Activated CD4-positive, alpha-beta T cell treated with anti-CD3 and anti-CD28 coated beads, Interleukin-2, amount 10 ng/mL, durations not matched to agents 24 days and 14 days (primary cell): ENCODE measurements around the gene CLCN5. TPM values are rescaled to one million over a fixed set of nuclear protein-coding genes. Genes with fewer than 3 reads are reported as not detected.
A peak's percentile ranks its signal among the peaks of the same experiment; 100 is the strongest.

Source experiments
- DNase-seq: peaks from one replicate; pipeline ENCODE4 v3.0.0; 2022
- H3K27ac Mint-ChIP-seq: one replicate; pipeline ENCODE4 v1.8.0; 2022; ENCODE audit warnings: mild to moderate bottlenecking, mixed read lengths
- H3K27me3 Mint-ChIP-seq: one replicate; pipeline ENCODE4 v1.8.0; 2022; ENCODE audit warnings: mixed read lengths
- H3K36me3 Mint-ChIP-seq: one replicate; pipeline ENCODE4 v1.8.0; 2022; ENCODE audit warnings: low read depth, mild to moderate bottlenecking, mixed read lengths
- H3K4me1 Mint-ChIP-seq: one replicate; pipeline ENCODE4 v1.8.0; 2021; ENCODE audit warnings: mixed read lengths
- H3K4me3 Mint-ChIP-seq: one replicate; pipeline ENCODE4 v1.8.0; 2022; ENCODE audit warnings: mild to moderate bottlenecking, moderate library complexity, mixed read lengths
- H3K9me3 Mint-ChIP-seq: one replicate; pipeline ENCODE4 v1.8.0; 2021; ENCODE audit warnings: mixed read lengths
- intact Hi-C: fragments of 100-400 bp; cut with micrococcal nuclease; formaldehyde crosslinking; loops from one replicate; pipeline ENCODE4 v1.15.1; 2023
- total RNA-seq: library from RNA; stranded (reverse); gene quantifications from 2 replicates; pipeline ENCODE4 v1.2.3, GENCODE V29; 2022

The CLCN5 gene
- total RNA-seq, 1 donor from 2014 or later: 4.2 TPM

DNA sequence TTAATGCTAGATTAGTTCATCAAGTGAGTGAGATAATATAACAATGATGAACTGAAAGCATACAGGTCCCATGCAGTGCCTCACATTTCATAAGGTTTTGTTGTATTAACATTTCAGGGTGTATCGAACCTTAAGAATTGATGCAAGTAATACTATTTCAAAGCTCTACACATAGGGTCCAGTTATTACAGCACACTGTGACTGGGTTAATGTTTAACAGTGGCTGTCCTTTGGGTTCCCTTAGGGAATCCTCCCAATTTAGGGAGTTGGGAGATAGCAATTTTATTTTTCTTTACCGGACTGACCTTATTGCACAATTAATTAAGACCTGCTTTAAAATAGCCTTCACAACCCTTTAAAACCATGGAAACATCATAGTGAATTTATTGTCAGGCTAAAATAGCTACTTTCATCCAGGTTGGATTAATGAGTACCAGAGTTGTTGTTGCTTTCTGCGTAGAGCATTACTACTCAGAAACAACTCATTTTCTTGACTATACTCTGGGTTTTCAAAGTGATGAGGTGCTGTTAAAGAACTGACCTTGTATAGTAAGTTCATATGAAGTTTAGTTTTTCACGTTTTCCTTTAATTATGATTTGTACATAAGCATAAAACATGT lies 144.0 kb downstream of the CLCN5 start:
- H3K4me3 Mint-ChIP-seq: no peak overlapping the region
- DNase-seq: no peak
- no peak overlapping the region for H3K27ac Mint-ChIP-seq
- no peaks in the 10 kb centered on the region for H3K36me3 Mint-ChIP-seq
- no peaks in the 10 kb centered on the region for H3K4me1 Mint-ChIP-seq
- intact Hi-C loops: no loop called here
- H3K27me3 Mint-ChIP-seq: no peaks in the 10 kb centered on the region
- H3K9me3 Mint-ChIP-seq: no peaks in the 10 kb centered on the region

DNA sequence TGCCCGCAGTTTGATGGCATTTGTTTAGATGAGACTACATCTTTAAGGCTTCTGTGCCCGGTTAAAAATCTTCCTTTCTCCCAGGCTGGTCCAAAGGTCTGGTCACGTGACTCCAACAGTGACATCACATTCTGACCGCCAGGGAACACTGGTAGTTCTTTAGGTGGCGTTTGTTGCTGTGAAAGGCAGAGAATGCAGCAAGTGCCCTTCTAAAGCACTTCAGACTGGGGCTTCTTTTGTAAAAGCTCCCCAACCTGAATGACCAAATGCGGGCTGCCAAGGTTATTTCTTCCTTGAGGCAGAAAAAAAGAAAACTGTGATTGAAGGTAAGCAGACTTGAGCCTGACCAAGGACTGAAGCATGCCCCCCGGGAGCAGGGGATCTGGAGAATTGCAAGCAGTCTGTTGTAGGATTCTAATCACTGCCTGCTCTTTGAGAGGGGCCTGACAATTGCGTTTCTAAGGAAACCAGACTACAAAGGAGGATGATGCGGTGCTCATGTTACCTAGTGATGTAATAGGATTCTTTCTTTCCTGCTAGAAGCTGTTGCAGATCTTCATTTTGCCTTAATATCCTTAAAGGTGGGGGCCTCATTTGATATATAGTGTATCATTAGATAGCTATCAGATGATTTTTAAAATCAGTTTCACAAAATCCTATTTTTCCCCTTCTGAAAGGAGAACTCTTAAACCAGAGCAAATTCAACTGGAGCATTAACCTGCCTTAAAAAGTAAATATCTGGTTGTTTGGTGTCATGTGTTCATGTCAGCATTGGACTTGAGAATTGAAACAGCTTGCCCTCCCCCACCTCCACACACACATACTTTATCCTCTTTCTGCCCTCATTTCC lies 145.3 kb downstream of the CLCN5 start:
- H3K4me1 Mint-ChIP-seq: peaks cover 3% of the 10 kb centered on the region
- no peak overlapping the region for H3K27ac Mint-ChIP-seq
- H3K36me3 Mint-ChIP-seq: no peaks in the 10 kb centered on the region
- H3K9me3 Mint-ChIP-seq: no peaks in the 10 kb centered on the region
- no peak overlapping the region for H3K4me3 Mint-ChIP-seq
- intact Hi-C loops: no loop called here
- no peak for DNase-seq
- H3K27me3 Mint-ChIP-seq: no peaks in the 10 kb centered on the region

DNA sequence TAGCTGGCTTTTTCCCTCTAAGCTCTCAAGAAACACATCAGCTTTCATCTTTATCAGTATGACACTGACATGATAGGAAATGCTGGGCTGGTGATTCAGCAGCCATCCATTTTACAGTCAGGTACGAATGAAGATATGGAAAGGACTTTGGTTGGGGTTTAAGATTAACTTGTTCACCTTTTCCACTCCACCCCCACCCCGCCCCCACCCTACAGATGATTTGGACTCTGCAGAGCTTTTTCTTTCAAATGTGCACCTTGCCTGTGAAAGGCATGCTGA lies 145.8 kb downstream of the CLCN5 start:
- Mint-ChIP-seq H3K36me3 (no peaks in the 10 kb centered on the region), H3K27ac (no peak overlapping the region), H3K9me3 (no peaks in the 10 kb centered on the region)

DNA sequence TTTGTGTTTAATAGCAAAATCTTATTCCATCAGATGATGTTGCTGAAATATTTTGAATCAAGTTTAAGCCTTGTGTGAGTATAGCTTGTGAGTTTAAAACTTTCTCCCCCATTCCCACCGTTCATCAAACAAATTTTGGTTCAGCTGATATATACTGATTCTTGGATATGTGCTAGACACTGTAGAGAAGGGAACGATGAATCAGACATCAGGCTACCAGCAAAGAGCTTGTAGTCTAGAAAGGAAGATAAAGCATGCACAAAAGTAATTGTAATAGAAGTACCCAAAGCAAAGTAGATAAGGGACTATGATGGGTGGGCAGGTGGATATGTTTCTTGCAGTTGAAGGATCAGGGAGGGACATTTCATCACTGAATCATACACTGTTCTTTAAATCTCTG lies 146.5 kb downstream of the CLCN5 start:
- Mint-ChIP-seq H3K9me3 (no peaks in the 10 kb centered on the region), H3K4me3 (no peak overlapping the region), H3K36me3 (no peaks in the 10 kb centered on the region), H3K27ac (no peak overlapping the region), H3K27me3 (no peaks in the 10 kb centered on the region), H3K4me1 (peaks cover 3% of the 10 kb centered on the region)
- no peak for DNase-seq
- intact Hi-C loops: no loop called here

More for the DNA sequence above, 145.8 kb downstream of the CLCN5 start:
- no peak overlapping the region for H3K4me3 Mint-ChIP-seq
- DNase-seq: no peak
- intact Hi-C loops: no loop called here
- H3K27me3 Mint-ChIP-seq: no peaks in the 10 kb centered on the region
- H3K4me1 Mint-ChIP-seq: peaks cover 3% of the 10 kb centered on the region

DNA sequence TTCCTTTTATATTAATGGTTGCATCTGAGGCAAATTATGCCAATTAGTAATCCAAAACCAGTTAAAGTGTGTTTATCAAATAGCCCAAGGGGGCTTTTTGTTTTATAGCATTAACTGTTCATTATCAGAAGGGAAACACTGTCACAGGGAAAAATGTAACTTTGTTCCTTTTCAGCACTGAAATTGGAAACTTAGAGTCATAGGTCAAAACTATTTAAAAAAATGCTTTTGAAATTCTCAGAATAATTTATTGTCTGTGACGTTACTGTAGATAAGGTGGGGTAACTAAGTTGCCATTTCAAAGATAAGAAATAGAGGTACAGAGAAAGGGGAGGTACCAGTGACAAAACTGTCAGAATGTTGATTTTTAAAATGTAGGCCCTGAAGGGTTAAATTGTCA lies 149.1 kb downstream of the CLCN5 start:
- intact Hi-C loops: no loop called here
- no peak for DNase-seq
- H3K4me1 Mint-ChIP-seq: peaks cover 3% of the 10 kb centered on the region
- H3K27me3 Mint-ChIP-seq: no peaks in the 10 kb centered on the region
- no peaks in the 10 kb centered on the region for H3K9me3 Mint-ChIP-seq
- no peak overlapping the region for H3K4me3 Mint-ChIP-seq
- no peak overlapping the region for H3K27ac Mint-ChIP-seq
- no peaks in the 10 kb centered on the region for H3K36me3 Mint-ChIP-seq

DNA sequence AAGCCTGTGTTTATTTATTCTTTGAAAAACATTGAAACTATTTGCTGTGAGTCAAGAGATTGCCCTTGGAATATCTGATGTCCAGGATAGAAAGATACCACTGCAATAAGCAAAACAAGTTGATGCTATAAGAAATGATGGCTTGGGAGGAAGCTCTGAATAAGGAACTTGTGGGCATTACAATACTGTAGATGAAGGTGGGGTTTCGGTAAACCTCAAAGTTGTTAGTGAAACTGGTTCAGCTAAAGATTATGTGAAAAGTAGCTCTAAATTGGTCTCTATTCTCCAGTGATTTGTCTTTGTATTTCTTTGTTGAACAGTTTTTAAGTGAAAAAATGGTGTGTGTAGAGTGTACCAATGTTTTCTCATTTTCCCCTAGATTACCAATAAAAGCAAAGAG lies 149.7 kb downstream of the CLCN5 start:
- Mint-ChIP-seq H3K36me3 (no peaks in the 10 kb centered on the region), H3K27ac (no peak overlapping the region)
- DNase-seq: no peak

DNA sequence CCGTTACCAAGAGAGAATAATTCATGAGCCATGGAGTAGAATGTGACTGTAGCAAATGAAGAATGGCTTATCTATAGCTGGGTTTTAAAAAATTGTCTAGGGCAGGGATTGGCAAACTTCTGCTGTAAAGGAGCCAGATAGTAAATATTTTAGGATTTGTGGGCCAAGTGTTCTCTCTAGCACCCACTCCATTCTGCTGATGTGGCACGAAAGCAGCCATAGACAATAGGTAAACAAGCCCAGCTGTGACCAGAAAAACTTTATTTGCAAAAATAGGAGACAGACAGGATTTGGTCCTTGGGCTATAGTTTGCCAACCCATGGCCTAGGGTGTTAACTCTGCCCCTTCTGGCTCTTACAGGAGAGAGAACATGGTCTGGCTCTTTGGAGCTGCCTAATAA lies 151.2 kb downstream of the CLCN5 start:
- DNase-seq: no peak
- H3K4me3 Mint-ChIP-seq: no peak overlapping the region
- no peaks in the 10 kb centered on the region for H3K36me3 Mint-ChIP-seq
- intact Hi-C loops: no loop called here
- H3K27me3 Mint-ChIP-seq: no peaks in the 10 kb centered on the region
- peaks cover 3% of the 10 kb centered on the region for H3K4me1 Mint-ChIP-seq
- no peak overlapping the region for H3K27ac Mint-ChIP-seq
- no peaks in the 10 kb centered on the region for H3K9me3 Mint-ChIP-seq

More for the DNA sequence above, 149.7 kb downstream of the CLCN5 start:
- intact Hi-C loops: no loop called here
- Mint-ChIP-seq H3K4me1 (peaks cover 3% of the 10 kb centered on the region), H3K9me3 (no peaks in the 10 kb centered on the region), H3K27me3 (no peaks in the 10 kb centered on the region), H3K4me3 (no peak overlapping the region)

DNA sequence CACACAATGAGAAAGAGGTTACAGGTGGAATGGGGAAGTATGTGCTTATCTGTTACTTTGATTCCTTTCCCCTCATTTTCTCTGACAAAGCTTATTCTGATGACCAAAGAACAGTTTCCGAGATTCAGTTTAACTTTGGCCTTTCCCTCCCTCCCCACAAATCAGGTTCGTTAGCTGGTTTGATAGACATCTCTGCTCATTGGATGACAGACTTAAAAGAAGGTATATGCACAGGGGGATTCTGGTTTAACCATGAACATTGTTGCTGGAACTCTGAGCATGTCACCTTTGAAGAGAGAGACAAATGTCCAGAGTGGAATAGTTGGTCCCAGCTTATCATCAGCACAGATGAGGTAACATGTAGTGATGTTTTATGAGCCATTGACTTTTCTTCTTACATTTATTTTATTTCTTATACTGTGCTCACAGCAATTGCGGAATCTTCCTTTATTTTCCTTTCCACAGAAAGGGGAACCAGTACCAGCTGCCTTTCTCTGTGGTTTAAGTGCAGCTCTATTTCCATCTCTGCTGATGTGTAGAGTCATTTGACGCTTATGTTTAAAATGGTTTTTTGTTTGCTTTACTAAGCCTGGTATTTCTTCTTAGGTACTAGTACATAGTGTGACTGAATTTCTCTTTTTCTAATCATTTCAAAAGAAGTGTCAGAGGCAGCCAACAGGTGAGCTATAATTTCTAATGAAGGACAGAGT lies 153.4 kb downstream of the CLCN5 start:
- H3K9me3 Mint-ChIP-seq: no peaks in the 10 kb centered on the region
- intact Hi-C loops: no loop called here
- no peak for DNase-seq
- no peak overlapping the region for H3K4me3 Mint-ChIP-seq
- peaks cover 3% of the 10 kb centered on the region for H3K4me1 Mint-ChIP-seq
- no peaks in the 10 kb centered on the region for H3K27me3 Mint-ChIP-seq
- no peaks in the 10 kb centered on the region for H3K36me3 Mint-ChIP-seq
- H3K27ac Mint-ChIP-seq: no peak overlapping the region

DNA sequence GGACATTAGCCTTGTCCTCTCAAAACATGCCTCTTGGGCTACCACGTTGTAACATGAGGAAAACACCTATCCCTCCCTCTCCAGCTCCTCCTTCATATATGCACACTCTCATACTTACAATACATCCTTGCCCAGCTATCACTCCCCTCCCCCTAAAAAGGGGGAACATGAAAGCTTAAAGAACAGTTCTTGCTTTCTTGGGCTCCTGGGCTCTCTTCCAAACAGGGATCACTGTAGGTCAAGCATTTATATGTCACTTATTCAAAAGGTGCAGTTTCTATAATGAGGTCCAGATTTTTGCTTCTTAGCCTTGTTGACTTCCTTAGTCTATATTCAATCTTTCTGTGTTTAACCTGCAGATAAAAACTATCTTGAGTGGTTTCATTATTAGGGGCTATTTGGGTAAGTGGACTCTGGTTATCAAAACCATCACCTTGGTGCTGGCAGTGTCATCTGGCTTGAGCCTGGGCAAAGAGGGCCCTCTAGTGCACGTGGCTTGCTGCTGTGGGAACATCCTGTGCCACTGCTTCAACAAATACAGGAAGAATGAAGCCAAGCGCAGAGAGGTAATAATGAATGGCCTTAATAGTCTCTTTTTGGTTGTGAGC lies 159.0 kb downstream of the CLCN5 start:
- Mint-ChIP-seq H3K9me3 (no peaks in the 10 kb centered on the region), H3K27me3 (no peaks in the 10 kb centered on the region), H3K36me3 (no peaks in the 10 kb centered on the region), H3K27ac (no peak overlapping the region), H3K4me3 (no peak overlapping the region), H3K4me1 (no peaks in the 10 kb centered on the region)
- DNase-seq: peak; percentile 51
- intact Hi-C loops: loop anchor here (10.0 kb wide), 1 partner anchor 167 kb away; no protein-coding TSS in a partner anchor

DNA sequence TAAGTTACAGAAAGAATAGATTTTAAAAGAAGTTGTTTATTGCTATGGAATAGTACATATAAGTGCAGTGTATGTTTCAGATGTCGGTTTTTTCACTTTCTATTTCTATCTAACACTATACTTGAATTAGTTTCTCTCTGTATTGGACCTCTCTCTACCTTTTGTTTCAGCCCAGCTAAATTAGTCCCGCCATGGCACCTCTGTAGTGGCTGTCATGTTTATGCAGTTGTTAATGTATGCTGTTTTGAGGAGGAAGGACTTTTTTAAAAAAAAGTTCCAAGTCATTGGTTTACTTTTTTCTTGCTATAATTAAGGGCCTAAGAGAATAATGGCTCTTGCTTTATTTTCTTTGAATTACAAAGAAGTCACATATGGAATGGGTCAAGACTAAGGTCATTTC lies 160.3 kb downstream of the CLCN5 start:
- Mint-ChIP-seq H3K4me1 (no peaks in the 10 kb centered on the region), H3K27me3 (no peaks in the 10 kb centered on the region), H3K9me3 (no peaks in the 10 kb centered on the region), H3K36me3 (no peaks in the 10 kb centered on the region), H3K4me3 (no peak overlapping the region), H3K27ac (no peak overlapping the region)
- DNase-seq: no peak
- intact Hi-C loops: loop anchor here (10.0 kb wide), 1 partner anchor 168 kb away; no protein-coding TSS in a partner anchor

DNA sequence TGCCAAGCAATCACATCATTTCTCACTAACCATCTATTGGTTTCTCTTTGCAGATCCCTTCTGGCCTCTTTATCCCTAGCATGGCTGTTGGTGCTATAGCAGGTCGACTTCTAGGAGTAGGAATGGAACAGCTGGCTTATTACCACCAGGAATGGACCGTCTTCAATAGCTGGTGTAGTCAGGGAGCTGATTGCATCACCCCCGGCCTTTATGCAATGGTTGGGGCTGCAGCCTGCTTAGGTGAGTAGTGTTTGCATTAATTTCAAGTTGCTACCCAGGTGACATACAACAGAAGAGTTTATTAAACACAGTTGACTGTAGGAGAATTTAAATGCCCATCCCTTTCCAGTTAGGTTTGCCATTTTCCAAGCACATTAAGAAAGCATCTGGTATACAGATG lies 166.2 kb downstream of the CLCN5 start:
- Mint-ChIP-seq H3K4me3 (no peak overlapping the region), H3K36me3 (no peaks in the 10 kb centered on the region), H3K9me3 (no peaks in the 10 kb centered on the region), H3K27me3 (no peaks in the 10 kb centered on the region), H3K4me1 (no peaks in the 10 kb centered on the region), H3K27ac (no peak overlapping the region)
- no peak for DNase-seq
- intact Hi-C loops: loop anchor here (10.0 kb wide), 1 partner anchor 174 kb away; no protein-coding TSS in a partner anchor

DNA sequence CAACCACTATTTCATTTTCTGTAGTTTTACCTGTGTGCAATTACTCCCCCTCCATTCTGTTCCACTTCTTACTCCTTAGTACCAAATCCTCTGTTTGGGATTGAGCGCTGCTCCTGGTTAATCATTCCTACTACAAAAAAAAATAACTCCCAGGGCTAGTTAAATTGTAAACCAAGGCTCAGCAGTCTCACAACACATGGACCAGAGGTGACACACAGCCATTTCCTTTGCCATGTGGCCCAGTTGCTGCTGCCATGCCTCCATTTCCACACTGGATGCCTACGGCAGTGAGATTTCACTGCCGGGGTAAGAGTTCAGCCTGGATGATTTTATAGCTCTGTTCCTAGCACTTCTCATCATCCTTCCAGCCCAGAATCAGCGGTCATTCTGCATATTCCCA lies 171.2 kb downstream of the CLCN5 start:
- H3K9me3 Mint-ChIP-seq: no peaks in the 10 kb centered on the region
- no peak for DNase-seq
- intact Hi-C loops: no loop called here
- no peaks in the 10 kb centered on the region for H3K4me1 Mint-ChIP-seq
- no peaks in the 10 kb centered on the region for H3K27me3 Mint-ChIP-seq
- H3K27ac Mint-ChIP-seq: no peak overlapping the region
- no peaks in the 10 kb centered on the region for H3K36me3 Mint-ChIP-seq
- H3K4me3 Mint-ChIP-seq: no peak overlapping the region

DNA sequence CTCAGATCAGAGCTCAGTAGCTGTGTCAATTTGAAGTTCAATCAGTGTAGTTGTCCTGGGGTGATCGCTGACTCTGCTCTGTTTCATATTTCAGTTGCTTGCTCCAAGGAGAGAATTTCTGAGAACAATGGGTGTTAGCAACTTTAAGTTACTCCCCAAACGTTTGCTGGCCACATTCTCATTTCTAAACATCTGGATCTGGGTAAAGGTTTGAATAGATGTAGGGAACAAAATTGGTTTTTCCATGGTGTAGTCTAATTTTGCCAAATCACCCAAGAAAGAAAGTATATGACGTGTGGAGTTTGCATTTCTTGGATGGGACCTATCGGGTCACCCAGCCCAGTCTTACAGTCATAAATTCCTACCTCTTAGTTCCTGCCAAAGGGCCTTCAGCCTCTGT lies 174.7 kb downstream of the CLCN5 start:
- no peaks in the 10 kb centered on the region for H3K4me1 Mint-ChIP-seq
- H3K4me3 Mint-ChIP-seq: no peak overlapping the region
- intact Hi-C loops: no loop called here
- no peak for DNase-seq
- no peaks in the 10 kb centered on the region for H3K27me3 Mint-ChIP-seq
- no peaks in the 10 kb centered on the region for H3K36me3 Mint-ChIP-seq
- no peaks in the 10 kb centered on the region for H3K9me3 Mint-ChIP-seq
- no peak overlapping the region for H3K27ac Mint-ChIP-seq

DNA sequence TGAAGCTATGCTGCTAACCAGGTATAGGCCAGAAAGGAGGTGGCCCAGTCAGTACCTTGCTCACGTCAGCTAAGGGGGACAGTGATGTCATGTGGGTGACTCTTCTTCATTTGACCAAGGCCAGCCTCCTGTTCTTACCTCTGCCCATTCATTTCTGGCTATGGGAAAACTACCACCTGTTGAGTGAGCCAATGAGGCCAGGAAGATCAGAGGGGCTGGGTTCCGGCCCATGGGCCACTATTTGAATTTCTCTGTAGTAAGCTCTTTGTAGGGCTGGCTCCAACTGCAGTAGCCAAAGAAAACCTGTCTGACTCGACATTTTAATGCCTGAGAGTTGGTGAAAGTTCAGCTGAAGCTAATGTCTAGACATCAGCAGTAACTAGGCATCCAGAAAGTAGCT lies 175.8 kb downstream of the CLCN5 start:
- H3K27me3 Mint-ChIP-seq: no peaks in the 10 kb centered on the region
- no peaks in the 10 kb centered on the region for H3K36me3 Mint-ChIP-seq
- H3K9me3 Mint-ChIP-seq: no peaks in the 10 kb centered on the region
- no peak for DNase-seq
- H3K4me1 Mint-ChIP-seq: no peaks in the 10 kb centered on the region
- H3K27ac Mint-ChIP-seq: no peak overlapping the region
- H3K4me3 Mint-ChIP-seq: no peak overlapping the region
- intact Hi-C loops: no loop called here
